Naive B cell (primary cell): ENCODE data around the gene SMIM33. TPM values are rescaled to one million over a fixed set of nuclear protein-coding genes. Genes with fewer than 3 reads are reported as not detected.
"Not testable (repeated sequence)": the region's sequence is repeated elsewhere in the genome, so short reads cannot be mapped to it uniquely, and the experiment has no call there.

Experiments used
- ATAC-seq, 2 donors: fragments of 150-1000 bp; cut with Tn5 transposase; 2 replicates each; pipeline ENCODE4 v1.10.0; 2021; ENCODE audit warnings: low read depth in 2 of 2, mild to moderate bottlenecking in 2 of 2, moderate library complexity in 2 of 2
- DNase-seq: peaks from one replicate; pipeline ENCODE4 v3.0.0; 2022
- H3K27ac Mint-ChIP-seq, 6 donors: one replicate each; pipeline ENCODE4 v1.8.0; 2020 to 2022; ENCODE audit warnings: mild to moderate bottlenecking in 6 of 6, mixed read lengths in 6 of 6, moderate library complexity in 5 of 6, inconsistent platforms in 2 of 6
- H3K27me3 Mint-ChIP-seq, 3 donors: one replicate each; pipeline ENCODE4 v1.8.0; 2021 to 2022; ENCODE audit warnings: mixed read lengths in 3 of 3, mild to moderate bottlenecking in 1 of 3
- H3K36me3 Mint-ChIP-seq, 2 donors: one replicate each; pipeline ENCODE4 v1.8.0; 2020 to 2022; ENCODE audit warnings: mixed read lengths in 2 of 2, inconsistent platforms in 1 of 2, mild to moderate bottlenecking in 1 of 2
- H3K4me1 Mint-ChIP-seq, 3 donors: one replicate each; pipeline ENCODE4 v1.8.0; 2020 to 2022; ENCODE audit warnings: mixed read lengths in 3 of 3, inconsistent platforms in 1 of 3, mild to moderate bottlenecking in 1 of 3, moderate library complexity in 1 of 3
- H3K4me3 Mint-ChIP-seq, 8 donors: one replicate each; pipeline ENCODE4 v1.8.0; 2020 to 2022; ENCODE audit warnings: mild to moderate bottlenecking in 8 of 8, mixed read lengths in 8 of 8, moderate library complexity in 8 of 8, inconsistent platforms in 2 of 8
- H3K9me3 Mint-ChIP-seq, 7 donors: one replicate each; pipeline ENCODE4 v1.8.0; 2020 to 2022; ENCODE audit warnings: mixed read lengths in 7 of 7, mild to moderate bottlenecking in 5 of 7, inconsistent platforms in 2 of 7, moderate library complexity in 1 of 7
- polyA plus RNA-seq, 6 donors: library from polyadenylated mRNA; unstranded; fragments of 300-500 nt; fragmentation: Illumina TruSeq; gene quantifications; one replicate each; pipeline ENCODE4 v1.2.3, GENCODE V29; 2021; ENCODE audit warnings: low read depth in 6 of 6

Gene SMIM33
- polyA plus RNA-seq, 6 donors from 2014 or later, result not detected

GRCh38 chr5:139504722-139505121 lies 33.9 kb downstream of the SMIM33 start:
- ATAC-seq, H3K36me3 Mint-ChIP-seq, DNase-seq, H3K27ac Mint-ChIP-seq, H3K4me1 Mint-ChIP-seq, H3K9me3 Mint-ChIP-seq, H3K4me3 Mint-ChIP-seq: not testable (repeated sequence)
- H3K27me3 Mint-ChIP-seq, result peaks cover 0 to 10% (median 0%) of the 10 kb centered on the region in 3 donors

GRCh38 chr5:139512786-139513390 lies 42.1 kb downstream of the SMIM33 start:
- H3K27ac Mint-ChIP-seq, result no peak overlapping the region
- peaks cover 19 to 33% (median 26%) of the 10 kb centered on the region in 3 donors for H3K4me1 Mint-ChIP-seq

GRCh38 chr5:139513434-139513833 lies 42.6 kb downstream of the SMIM33 start:
- Mint-ChIP-seq H3K4me3 (peak overlapping the region in 1 of 8 donors; percentile 59), H3K27ac (peak overlapping the region in 1 of 6 donors; percentile 36)
- ATAC-seq, result not testable (repeated sequence)

More at GRCh38 chr5:139512786-139513390, 42.1 kb downstream of the SMIM33 start:
- Mint-ChIP-seq H3K36me3 (no peaks in the 10 kb centered on the region), H3K4me3 (no peak overlapping the region), H3K9me3 (peaks cover 0 to 4% (median 0%) of the 10 kb centered on the region in 7 donors), H3K27me3 (no peaks in the 10 kb centered on the region)
- ATAC-seq (no peak), DNase-seq (no peak)

GRCh38 chr5:139513852-139514485 lies 43.2 kb downstream of the SMIM33 start:
- DNase-seq, result no peak
- no peak for ATAC-seq
- H3K27me3 Mint-ChIP-seq, result no peaks in the 10 kb centered on the region
- H3K4me3 Mint-ChIP-seq, result peak overlapping the region in 1 of 8 donors; percentile 59
- peaks cover 30 to 43% (median 34%) of the 10 kb centered on the region in 3 donors for H3K4me1 Mint-ChIP-seq
- H3K36me3 Mint-ChIP-seq, result no peaks in the 10 kb centered on the region
- peak overlapping the region in 2 of 6 donors; percentile 29 to 36 for H3K27ac Mint-ChIP-seq
- peaks cover 0 to 4% (median 0%) of the 10 kb centered on the region in 7 donors for H3K9me3 Mint-ChIP-seq

More at GRCh38 chr5:139513434-139513833, 42.6 kb downstream of the SMIM33 start:
- peaks cover 25 to 38% (median 29%) of the 10 kb centered on the region in 3 donors for H3K4me1 Mint-ChIP-seq
- not testable (repeated sequence) for H3K27me3 Mint-ChIP-seq, H3K9me3 Mint-ChIP-seq, H3K36me3 Mint-ChIP-seq
- DNase-seq, result peak; percentile 30

- Mint-ChIP-seq H3K4me3 (no peak overlapping the region), H3K36me3 (no peaks in the 10 kb centered on the region), H3K27ac (no peak overlapping the region), H3K9me3 (peaks cover 0 to 4% (median 0%) of the 10 kb centered on the region in 7 donors), H3K4me1 (peaks cover 34 to 44% (median 35%) of the 10 kb centered on the region in 3 donors), H3K27me3 (no peaks in the 10 kb centered on the region)
- no peak for DNase-seq
- ATAC-seq, result no peak
Observed at GRCh38 chr5:139514486-139514856, 43.7 kb downstream of the SMIM33 start.

- Mint-ChIP-seq H3K9me3 (no peaks in the 10 kb centered on the region), H3K4me3 (peak overlapping the region; percentile 77 to 94 (median 92)), H3K27ac (peak overlapping the region; percentile 82 to 96 (median 92)), H3K36me3 (no peaks in the 10 kb centered on the region), H3K4me1 (peaks cover 24 to 27% (median 24%) of the 10 kb centered on the region in 3 donors), H3K27me3 (no peaks in the 10 kb centered on the region)
- ATAC-seq, result peak; percentile 96 to 97
- peak; percentile 87 for DNase-seq
Observed at GRCh38 chr5:139517683-139518564, 47.1 kb downstream of the SMIM33 start.

Other genes starting within 250 kb of the SMIM33 start
- 100 to 1,000 TPM; 370 to 439 (median 392) TPM for gene MATR3, start 177.3 kb upstream of the SMIM33 start, polyA plus RNA-seq
- 100 to 1,000 TPM; 348 to 544 (median 403) TPM for gene PAIP2, start 129.2 kb upstream of the SMIM33 start, polyA plus RNA-seq
- under 1 TPM in 3 of 6 donors, not detected in 3; 0.13 to 0.57 (median 0.49) TPM for gene SLC23A1, start 87.7 kb upstream of the SMIM33 start, polyA plus RNA-seq
- 100 to 1,000 TPM in 1 of 6 donors, 10 to 100 TPM in 5; 49.7 to 105 (median 88.1) TPM for gene MZB1, start 81.1 kb upstream of the SMIM33 start, polyA plus RNA-seq
- gene PROB1, start 75.9 kb upstream of the SMIM33 start, polyA plus RNA-seq, result 1 to 10 TPM in 3 of 6 donors, under 1 TPM in 3; 0.67 to 2.5 (median 1.1) TPM
- gene SPATA24, start 66.9 kb upstream of the SMIM33 start, polyA plus RNA-seq, result 10 to 100 TPM in 1 of 6 donors, 1 to 10 TPM in 5; 3.3 to 10.5 (median 5.5) TPM
- gene DNAJC18, start 31.5 kb upstream of the SMIM33 start, polyA plus RNA-seq, result 10 to 100 TPM in 1 of 6 donors, 1 to 10 TPM in 4, not detected in 1; 4.3 to 10.0 (median 4.8) TPM
- gene ECSCR, start 8.3 kb upstream of the SMIM33 start, polyA plus RNA-seq, result not detected
- 1 to 10 TPM in 2 of 6 donors, under 1 TPM in 4; 0.32 to 3.1 (median 0.81) TPM for gene STING1, start 11.8 kb downstream of the SMIM33 start, polyA plus RNA-seq
- 100 to 1,000 TPM; 374 to 562 (median 427) TPM for gene UBE2D2, start 90.3 kb downstream of the SMIM33 start, polyA plus RNA-seq
- 100 to 1,000 TPM; 351 to 547 (median 399) TPM for gene CXXC5, start 177.3 kb downstream of the SMIM33 start, polyA plus RNA-seq